K562 (cell line): ENCODE data around the gene PLCL1. TPM values are rescaled to one million over a fixed set of nuclear protein-coding genes. Genes with fewer than 3 reads are reported as not detected.

Experiments used
- ATAC-seq: fragments of 200-7000 bp; cut with Tn5 transposase; 3 replicates; pipeline ENCODE4 v1.9.1; 2020; ENCODE audit warnings: moderate library complexity
- BruUV-seq: library from RNA; stranded (reverse); fragments of 400-500 nt; replicated peaks from 2 replicates; lab custom pipeline; 2021; lab: Mats Ljungman, UMichigan
- CTCF ChIA-PET: fragments of 300-600 bp; formaldehyde crosslinking; extraction: SDS; loops from one replicate; lab custom pipeline; 2021; ENCODE audit warnings: low intra/inter-chr PET ratio; lab: Yijun Ruan, JAX
- POLR2A ChIA-PET: fragments of 300-600, 350-650 bp; sonication (Branson Sonifier 250); formaldehyde crosslinking; extraction: SDS; loops from one replicate; lab custom pipeline; 2021; ENCODE audit warnings: antibody characterized with exemption, inconsistent platforms; lab: Yijun Ruan, JAX
- DNase-seq, 4 experiments: peaks; one replicate each; pipeline versions ENCODE4 v3.0.0 to v3.0.0-alpha.2; 2011 to 2018; ENCODE audit warnings: low spot score in 3 of 4, mixed read lengths in 3 of 4; ENCODE audit errors: extremely low read depth in 1 of 4
- FAIRE-seq: peaks from 2 replicates; lab custom pipeline; 2011; peaks lifted over from hg19 to GRCh38; lab: Jason Lieb, UNC
- H2AFZ ChIP-seq: 2 replicates; pipeline ENCODE4 v1.6.0; 2011; ENCODE audit warnings: low read depth, low read length, control low read depth, inconsistent platforms
- H3K27ac ChIP-seq: fragments of 200-600 bp; 3 replicates; pipeline ENCODE4 v1.8.0; 2011; ENCODE audit warnings: low read depth, mild to moderate bottlenecking, control low read depth, inconsistent platforms, low read length, moderate library complexity, mixed read lengths; ENCODE audit errors: extremely low read depth
- H3K27me3 ChIP-seq, 2 experiments: fragments of 300-600 bp in 1 of 2; 2 replicates in 1 of 2; 3 replicates in 1 of 2; pipeline versions ENCODE4 v1.6.0 to v1.8.0; 2011; ENCODE audit warnings: inconsistent platforms in 2 of 2, low read length in 2 of 2, mild to moderate bottlenecking in 1 of 2, mixed read lengths in 1 of 2, moderate library complexity in 1 of 2; ENCODE audit not compliant: control insufficient read depth in 2 of 2, insufficient read depth in 2 of 2
- H3K36me3 ChIP-seq: fragments of 300-600 bp; 3 replicates; pipeline ENCODE4 v1.8.0; 2011; ENCODE audit warnings: mild to moderate bottlenecking, low read length, inconsistent platforms; ENCODE audit not compliant: control insufficient read depth, insufficient read depth
- H3K4me1 ChIP-seq, 2 experiments: fragments of 200-600 bp in 1 of 2; replicated peaks in 1 of 2; 2 replicates in 1 of 2; 3 replicates in 1 of 2; pipeline versions ENCODE4 v1.5.1 to v1.8.0; 2011; ENCODE audit warnings: inconsistent platforms in 2 of 2, low read length in 2 of 2, mild to moderate bottlenecking in 1 of 2, mixed read lengths in 1 of 2, moderate library complexity in 1 of 2; ENCODE audit not compliant: control insufficient read depth in 2 of 2, insufficient read depth in 2 of 2
- H3K4me2 ChIP-seq: 2 replicates; pipeline ENCODE4 v1.6.1; 2011; ENCODE audit warnings: low read length, control low read depth, inconsistent platforms, mixed read lengths; ENCODE audit not compliant: insufficient read depth
- H3K4me3 ChIP-seq: fragments of 200-600 bp; sonication (generic), shearing (Covaris generic); 2 replicates; pipeline ENCODE4 v1.5.1; 2016; ENCODE audit warnings: control low read depth, inconsistent platforms
- H3K79me2 ChIP-seq: fragments of 200-600 bp; 3 replicates; pipeline ENCODE4 v1.8.0; 2011; ENCODE audit warnings: low read length, inconsistent platforms; ENCODE audit not compliant: control insufficient read depth, insufficient read depth
- H3K9ac ChIP-seq, 2 experiments: 2 replicates each; pipeline versions ENCODE4 v1.6.0 to v1.6.1; 2011; ENCODE audit warnings: low read depth in 2 of 2, low read length in 2 of 2, control low read depth in 1 of 2, inconsistent platforms in 1 of 2, mild to moderate bottlenecking in 1 of 2, mixed read lengths in 1 of 2; ENCODE audit not compliant: insufficient read depth in 1 of 2
- H3K9me1 ChIP-seq: one replicate; pipeline ENCODE4 v1.6.0; 2011; ENCODE audit warnings: inconsistent platforms, mild to moderate bottlenecking, low read length, moderate library complexity; ENCODE audit not compliant: control insufficient read depth, insufficient read depth
- H3K9me3 ChIP-seq: replicated peaks from 2 replicates; pipeline ENCODE4 v1.5.1; 2011; ENCODE audit warnings: low read depth, low read length, inconsistent platforms; ENCODE audit not compliant: control insufficient read depth, insufficient read depth
- H4K20me1 ChIP-seq: replicated peaks from 2 replicates; pipeline ENCODE4 v1.6.1; 2011; ENCODE audit warnings: low read length, inconsistent platforms, mixed read lengths; ENCODE audit not compliant: control insufficient read depth, insufficient read depth
- CHD4 ChIP-seq: fragments of 200-600 bp; sonication (generic); IDR thresholded peaks from 3 replicates; pipeline ENCODE4 v1.6.1; 2012; ENCODE audit warnings: low read depth, mild to moderate bottlenecking, mixed read lengths, low read length, inconsistent platforms; ENCODE audit not compliant: insufficient read depth, insufficient replicate concordance, poor library complexity, severe bottlenecking
- HNRNPL ChIP-seq: fragments of 200-400 bp; formaldehyde crosslinking; IDR thresholded peaks from 2 replicates; pipeline ENCODE4 v1.6.1; 2017; ENCODE audit warnings: low read depth, mild to moderate bottlenecking, low read length
- NFIC ChIP-seq: fragments of 450-650 bp; IDR thresholded peaks from 2 replicates; pipeline ENCODE4 v1.6.1; 2017; ENCODE audit warnings: mild to moderate bottlenecking, inconsistent platforms
- NFIX ChIP-seq: fragments of 250-450 bp; sonication (Bioruptor Pico); IDR thresholded peaks from 2 replicates; pipeline ENCODE4 v1.4.0; 2020; ENCODE audit warnings: low read depth, mild to moderate bottlenecking, moderate library complexity
- RBBP5 ChIP-seq: fragments of 200-600 bp; sonication (generic); IDR thresholded peaks from 2 replicates; pipeline ENCODE4 v1.6.1; 2012; ENCODE audit warnings: borderline replicate concordance, mild to moderate bottlenecking, low read length, control low read depth, inconsistent platforms; ENCODE audit not compliant: insufficient read depth, poor library complexity, severe bottlenecking
- ZC3H4 ChIP-seq: sonication (generic); formaldehyde crosslinking; IDR thresholded peaks from 2 replicates; pipeline ENCODE4 v1.9.0; 2021; ENCODE audit warnings: missing genetic modification reagents, borderline replicate concordance
- ZNF592 ChIP-seq: fragments of 450-650 bp; IDR thresholded peaks from 2 replicates; pipeline ENCODE4 v1.6.1; 2017; ENCODE audit warnings: antibody characterized with exemption, mild to moderate bottlenecking
- WGBS: fragments of 100-300 bp; shearing (Covaris generic); methylation state at CpG from one replicate; pipeline ENCODE4 v1.1.6; 2016; ENCODE audit warnings: low coverage, mixed read lengths; ENCODE audit not compliant: insufficient coverage; ENCODE audit errors: missing lambda C conversion rate; 5-methylcytosine and 5-hydroxymethylcytosine counted together
- in situ Hi-C: fragments of 300-500 bp; cut with MboI; formaldehyde crosslinking; loops from 4 replicates; pipeline ENCODE4 v1.15.0; 2018; ENCODE audit warnings: inconsistent platforms, mixed read lengths
- intact Hi-C: fragments of 100-400 bp; cut with micrococcal nuclease; formaldehyde crosslinking; loops from 2 replicates; pipeline ENCODE4 v1.14.2; 2022
- polyA plus RNA-seq, 8 experiments: library from polyadenylated mRNA; depleted of rRNA in 4 of 8; stranded (reverse) in 5 of 8; unstranded in 3 of 8; fragments of >200 nt; fragmentation: Nextera tagmentation in 2 of 8; fragmentation: Illumina TruSeq in 1 of 8; extraction: Ambion mirVana in 2 of 8; extraction: Trizol in 1 of 8; gene quantifications; 2 replicates each; pipeline versions ENCODE4 v1.2.1 to v1.2.3, GENCODE V29; 2011 to 2014; ENCODE audit warnings: inconsistent platforms in 1 of 8, missing spikeins in 1 of 8
- total RNA-seq, 7 experiments: library from RNA; depleted of rRNA in 6 of 7; stranded (reverse); fragments of >200 nt in 6 of 7; fragmentation: Illumina TruSeq in 2 of 7; extraction: Trizol in 2 of 7; gene quantifications; 2 replicates each; pipeline versions ENCODE4 v1.2.1 to v1.2.3, GENCODE V29; 2011 to 2021; ENCODE audit warnings: low replicate concordance in 1 of 7

The PLCL1 gene
- total and polyA plus RNA-seq, 9 of the 15 experiments (the other 6 are each of a cell fraction or from before 2014, with no cell fraction given): 2.0 to 17.7 (median 8.6) TPM

GRCh38 chr2:198186257-198186656 is 381.9 kb downstream of the PLCL1 start:
- Histone ChIP-seq H3K9ac (no peak overlapping the region), H3K27ac (no peak overlapping the region), H3K79me2 (no peaks in the 10 kb centered on the region), H3K27me3 (no peaks in the 10 kb centered on the region; a peak in 2 of 5 replicates), H3K4me1 (no peaks in the 10 kb centered on the region; a peak in 1 of 5 replicates), H4K20me1 (no peaks in the 10 kb centered on the region), H2AFZ (no peak overlapping the region), H3K36me3 (no peaks in the 10 kb centered on the region), H3K4me2 (no peak overlapping the region), H3K9me3 (no peaks in the 10 kb centered on the region), H3K9me1 (no peaks in the 10 kb centered on the region), H3K4me3 (no peak overlapping the region)
- no TSS peak for BruUV-seq
- no peak for DNase-seq
- ChIA-PET CTCF (no interaction called here), POLR2A (interaction anchor here (0.8 kb wide), 1 partner anchor 110 kb away, joined by 3 read pairs; no protein-coding TSS in a partner anchor)
- ATAC-seq: no peak
- intact Hi-C loops (no loop called here), in situ Hi-C loops (no loop called here)
- TF ChIP-seq NFIC (peak; percentile 77), RBBP5 (no peak), ZC3H4 (CRISPR knock-in tag) (no peak), CHD4 (no peak), HNRNPL (no peak), ZNF592 (no peak), NFIX (CRISPR knock-in tag) (peak; percentile 31; the same call in 1 of the 2 replicates)
- WGBS: 13% methylated on average over 1 of the region's 1 CpG
- FAIRE-seq: no peak
